ENCODE measurements around the gene PNLDC1.
"Not testable (repeated sequence)": the region's sequence is repeated elsewhere in the genome, so short reads cannot be mapped to it uniquely, and the experiment has no call there.

The PNLDC1 gene

DNA sequence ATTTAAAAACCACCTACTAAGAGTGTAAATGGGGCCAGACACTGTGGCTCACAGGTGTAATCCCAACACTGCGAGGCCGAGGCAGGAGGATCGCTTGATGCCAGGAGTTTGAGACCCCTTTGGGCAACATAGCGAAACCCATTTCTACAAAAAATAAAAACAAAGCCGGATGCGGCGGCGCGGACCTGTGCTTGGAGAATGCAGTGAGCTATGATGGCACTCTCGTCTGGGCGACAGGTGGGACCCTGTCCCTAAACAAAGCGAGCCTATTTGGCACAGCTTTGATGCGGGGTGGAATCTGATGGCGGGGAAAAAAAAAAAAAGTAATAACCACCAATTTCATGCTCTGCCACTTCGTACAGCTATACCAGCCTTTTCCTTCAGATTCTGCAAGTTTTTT lies 11.8 kb upstream of the PNLDC1 start:
- DNase-seq: no peak

DNA sequence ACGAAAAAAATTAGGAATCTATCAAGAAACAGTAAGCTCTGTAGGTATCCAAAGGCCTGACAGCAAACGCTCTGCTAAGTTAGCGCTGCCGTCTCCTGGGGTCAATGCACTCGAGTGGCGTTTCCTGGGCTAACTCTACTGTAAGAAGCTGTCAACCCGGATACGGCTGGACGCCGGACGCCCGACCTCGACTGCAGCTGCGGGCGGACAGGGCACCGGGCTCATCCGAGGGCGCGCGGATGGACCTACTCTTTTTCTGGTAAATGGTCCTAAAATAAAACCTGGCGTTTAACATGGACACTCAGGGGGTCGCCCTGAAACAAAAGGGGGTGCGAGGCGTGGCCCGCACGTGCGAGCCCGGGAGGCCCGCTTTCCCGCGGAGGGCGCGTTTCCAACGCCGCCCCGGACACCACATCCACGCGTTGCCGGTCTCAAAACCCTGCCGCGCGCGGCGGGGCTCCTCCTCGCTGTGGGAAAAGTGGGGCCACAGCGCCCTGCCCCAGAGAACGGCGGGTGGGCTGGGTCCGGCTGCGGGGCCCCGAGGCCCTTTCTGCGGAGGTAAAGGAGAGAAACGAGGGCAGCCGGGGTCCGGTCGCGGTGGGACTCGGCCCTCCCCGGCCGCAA lies 11.2 kb upstream of the PNLDC1 start:
- DNase-seq: peak; percentile 49

DNA sequence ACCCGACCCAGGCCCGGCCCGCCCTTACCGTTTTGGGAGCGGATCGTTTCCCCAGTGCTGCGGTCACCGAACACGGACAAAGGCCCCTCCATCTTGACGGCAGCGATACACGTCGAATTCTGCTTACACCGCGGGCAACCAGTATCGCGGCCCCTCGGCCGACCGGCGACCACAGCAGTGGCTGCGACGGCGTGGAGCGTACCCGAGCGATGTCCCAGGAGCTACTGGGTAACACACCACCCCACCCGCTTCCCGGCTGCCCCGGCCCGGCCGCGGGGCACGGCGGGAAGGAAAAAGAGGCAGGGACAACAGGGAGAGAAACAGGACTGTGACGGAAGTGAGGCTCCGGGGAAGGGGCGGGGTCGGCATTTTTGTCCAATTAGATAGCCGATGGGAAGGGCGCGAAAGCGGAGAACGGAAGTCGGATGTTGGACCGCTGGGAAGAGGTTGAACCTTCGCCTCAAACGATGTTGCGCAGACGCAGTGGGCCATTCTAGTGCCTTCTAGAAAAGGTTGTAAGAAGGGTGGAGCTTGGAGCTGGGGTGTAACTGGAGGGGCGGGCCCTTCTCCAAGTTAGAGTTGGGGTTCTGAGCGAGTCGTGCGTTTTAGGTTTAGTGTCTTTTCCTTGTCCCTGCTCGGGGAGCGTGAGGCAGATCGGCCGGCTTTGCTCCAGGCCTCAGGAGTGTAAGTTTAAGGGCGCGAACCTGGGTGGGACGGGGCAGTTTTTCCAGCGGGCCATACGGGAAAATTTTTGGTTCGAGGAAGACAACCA lies 10.5 kb upstream of the PNLDC1 start, which contains the start of gene TCP1:
TSS of gene TCP1 (minus strand) at position 226 of the 772 bp plus-strand sequence. CDS start at position 92, 134 bp downstream.
- DNase-seq: peak; percentile 99

DNA sequence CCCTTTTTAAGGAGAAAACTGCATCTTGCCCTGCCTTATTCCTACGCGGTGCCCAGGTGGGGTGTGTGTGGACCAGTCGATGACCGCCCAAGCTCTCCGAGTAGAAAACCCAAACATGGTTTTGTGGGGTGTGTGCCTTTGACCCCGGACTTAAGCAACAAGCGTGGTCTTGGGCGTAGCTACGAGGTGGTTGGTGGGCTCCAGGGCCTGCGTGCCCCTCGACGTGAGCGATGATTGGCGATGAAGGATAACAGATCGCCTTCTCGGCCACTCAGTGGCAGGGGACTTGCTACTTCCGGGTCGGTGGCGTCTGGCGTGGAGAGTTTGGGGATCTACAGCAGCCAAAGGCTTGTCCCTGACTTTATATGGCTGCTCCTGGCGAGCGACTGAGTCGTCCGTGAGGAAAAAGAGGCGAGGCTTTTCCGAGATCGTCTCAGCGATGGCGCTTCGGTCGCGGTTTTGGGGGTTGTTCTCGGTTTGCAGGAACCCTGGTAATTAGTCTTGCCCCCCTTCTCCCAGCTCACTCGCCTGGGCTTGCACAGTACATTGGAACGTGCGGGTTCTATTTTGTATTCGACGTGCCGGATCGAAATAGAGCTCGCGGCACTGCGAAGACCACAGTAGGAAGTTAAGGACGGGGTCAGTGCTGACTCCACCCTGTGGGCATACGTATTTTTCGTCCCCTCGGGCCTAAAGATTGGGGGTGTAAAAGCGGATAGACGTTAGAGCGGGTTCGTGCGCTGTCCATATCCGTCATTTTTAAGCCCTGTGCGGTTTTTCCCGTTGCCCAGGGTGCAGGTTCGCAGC lies 9.7 kb upstream of the PNLDC1 start, which contains the start of gene MRPL18:
TSS of gene MRPL18 (plus strand) at position 319 of the 807 bp plus-strand sequence. CDS start at position 440, 121 bp downstream.
- DNase-seq: peak; percentile 95

DNA sequence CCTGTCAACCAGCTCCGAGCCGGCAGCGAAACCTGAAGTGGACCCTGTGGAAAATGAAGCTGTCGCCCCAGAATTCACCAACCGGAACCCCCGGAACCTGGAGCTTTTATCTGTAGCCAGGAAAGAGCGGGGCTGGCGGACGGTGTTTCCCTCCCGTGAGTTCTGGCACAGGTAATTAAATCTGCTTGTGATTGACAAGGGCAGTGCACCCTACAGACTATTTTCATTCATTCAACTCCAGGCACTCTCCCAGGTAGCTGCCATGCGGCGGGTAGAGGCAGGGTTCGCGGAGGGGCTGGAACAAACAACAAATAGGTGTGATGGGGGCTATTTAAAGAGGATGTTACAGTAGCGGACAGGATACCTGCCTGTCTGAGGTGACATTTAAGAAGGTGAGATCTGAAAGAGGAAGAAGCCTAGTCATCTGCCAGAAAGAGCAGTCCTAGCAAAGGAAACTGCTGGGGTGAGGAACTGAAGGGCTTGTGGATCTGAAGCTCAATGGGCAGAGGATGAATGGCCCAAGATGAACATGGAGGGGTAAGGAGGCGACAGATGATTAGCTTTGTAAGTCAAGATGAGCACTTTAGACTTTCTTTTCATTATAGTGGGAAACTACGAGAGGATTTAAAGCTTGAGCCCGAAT lies 9.0 kb upstream of the PNLDC1 start:
- DNase-seq: no peak

DNA sequence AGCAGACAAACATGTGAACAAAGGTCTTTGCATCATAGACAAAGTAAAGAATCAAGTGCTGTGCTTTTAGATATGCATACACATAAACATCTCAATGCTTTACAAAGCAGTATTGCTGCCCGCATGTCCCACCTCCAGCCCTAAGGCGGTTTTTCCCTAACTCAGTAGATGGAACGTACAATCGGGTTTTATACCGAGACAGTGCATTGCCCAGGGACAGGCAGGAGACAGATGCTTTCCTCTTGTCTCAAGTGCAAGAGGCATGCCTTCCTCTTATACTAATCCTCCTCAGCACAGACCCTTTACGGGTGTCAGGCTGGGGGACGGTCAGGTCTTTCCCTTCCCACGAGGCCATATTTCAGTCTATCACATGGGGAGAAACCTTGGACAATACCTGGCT lies 5.1 kb upstream of the PNLDC1 start:
- DNase-seq: not testable (repeated sequence)

DNA sequence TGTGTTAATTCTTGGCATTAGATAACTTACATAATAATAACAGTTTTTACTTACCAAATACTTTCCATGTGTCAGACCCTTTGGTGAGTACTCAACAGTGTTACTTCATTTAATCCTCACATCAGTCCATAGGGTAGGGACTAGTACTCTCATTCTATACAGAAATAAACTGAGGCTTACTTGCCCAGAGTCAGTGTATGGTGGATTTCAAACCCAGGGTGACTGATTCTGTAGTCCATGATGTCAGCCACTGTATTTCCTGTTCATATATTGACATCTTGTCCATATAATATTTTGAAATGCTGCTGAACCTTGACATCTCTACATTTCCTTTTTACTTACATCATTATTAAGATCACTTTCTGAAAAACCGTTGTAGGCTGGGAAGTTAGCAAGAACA lies 2.5 kb upstream of the PNLDC1 start:
- no peak for DNase-seq

DNA sequence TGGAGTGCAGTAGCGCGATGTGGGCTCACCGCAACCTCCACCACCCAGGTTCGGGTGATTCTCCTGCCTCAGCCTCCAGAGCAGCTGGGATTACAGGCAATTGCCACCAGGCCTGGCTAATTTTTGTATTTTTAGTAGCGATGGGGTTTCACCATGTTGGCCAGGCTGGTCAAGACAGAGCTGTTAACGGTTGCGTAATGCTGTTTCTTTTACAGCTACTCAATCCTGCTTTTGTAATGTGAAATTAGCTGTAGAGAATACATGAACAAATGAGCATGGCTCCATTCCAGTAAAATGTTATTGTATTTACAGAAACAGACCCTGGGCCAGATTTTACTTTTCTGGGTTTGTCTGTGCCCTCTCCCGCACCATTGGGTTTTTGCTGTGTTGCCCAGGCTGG lies 1.9 kb downstream of the PNLDC1 start:
- no peak for DNase-seq

DNA sequence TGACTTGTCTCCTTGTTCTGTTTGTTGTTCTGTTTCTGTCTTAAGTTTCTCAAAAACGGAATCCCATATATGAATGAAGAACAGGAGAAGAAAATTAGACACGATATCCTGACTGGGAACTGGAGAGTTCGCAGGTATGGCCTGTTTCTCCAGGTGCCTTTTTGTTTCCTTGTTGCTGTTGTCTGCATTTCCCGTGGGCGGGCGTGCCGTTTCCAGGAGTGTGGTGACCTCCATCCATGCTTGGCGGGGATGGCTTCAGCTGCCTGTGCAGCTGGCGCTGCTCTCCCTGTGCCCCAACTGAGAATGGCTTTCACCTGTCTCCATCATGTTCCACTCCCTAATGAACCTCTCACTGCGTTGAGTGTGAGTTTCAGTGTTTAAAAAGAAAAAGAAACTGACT lies 4.4 kb downstream of the PNLDC1 start:
- DNase-seq: no peak

DNA sequence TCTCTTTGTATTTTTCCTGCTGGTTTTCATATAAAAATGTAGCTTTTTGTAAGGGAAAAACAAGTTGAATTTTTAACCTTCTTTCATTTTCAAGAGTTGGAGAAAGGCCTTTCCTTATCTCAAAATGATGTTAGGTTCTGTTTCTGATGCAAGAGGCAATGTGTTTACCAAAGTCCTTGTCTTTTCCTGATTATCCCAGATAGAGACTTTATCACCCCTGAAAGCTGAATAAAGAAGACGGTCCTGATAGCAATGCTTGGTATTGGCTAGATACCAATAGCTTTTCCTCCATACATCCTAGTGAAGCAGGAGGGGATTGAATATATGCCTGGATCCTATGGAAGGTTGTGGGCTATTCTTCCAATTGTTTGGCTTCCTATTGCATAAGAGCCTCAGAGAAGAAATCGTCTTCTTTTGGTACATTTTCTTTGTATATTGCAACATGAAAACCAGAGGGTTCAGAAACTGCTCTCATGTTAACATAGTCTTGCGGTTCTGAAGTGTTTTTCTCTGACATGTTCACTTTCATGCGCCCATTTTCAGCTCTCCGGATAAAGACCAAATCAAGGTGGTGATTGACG lies 5.5 kb downstream of the PNLDC1 start:
- no peak for DNase-seq

DNA sequence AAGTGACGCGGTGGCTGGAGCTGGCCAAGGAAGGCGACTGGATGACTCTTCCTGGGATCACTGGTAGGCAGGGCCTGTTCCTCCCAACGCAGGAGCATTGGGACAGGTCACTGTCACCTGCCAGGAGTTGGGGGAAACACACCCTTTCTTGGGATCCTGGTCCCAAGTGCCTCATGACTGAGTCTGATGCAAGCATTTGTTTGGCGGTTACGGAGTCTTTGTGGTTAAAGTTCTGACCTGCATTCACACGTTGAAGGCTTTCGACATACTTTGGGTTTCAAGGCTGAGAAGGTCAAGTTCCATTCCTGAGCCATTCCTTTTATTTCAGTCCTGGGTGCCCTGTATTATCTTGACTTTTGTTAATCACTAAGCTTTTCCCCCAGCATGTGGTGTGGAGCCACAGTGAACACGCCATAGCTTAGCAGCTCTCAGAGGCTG lies 6.0 kb downstream of the PNLDC1 start:
- no peak for DNase-seq

DNA sequence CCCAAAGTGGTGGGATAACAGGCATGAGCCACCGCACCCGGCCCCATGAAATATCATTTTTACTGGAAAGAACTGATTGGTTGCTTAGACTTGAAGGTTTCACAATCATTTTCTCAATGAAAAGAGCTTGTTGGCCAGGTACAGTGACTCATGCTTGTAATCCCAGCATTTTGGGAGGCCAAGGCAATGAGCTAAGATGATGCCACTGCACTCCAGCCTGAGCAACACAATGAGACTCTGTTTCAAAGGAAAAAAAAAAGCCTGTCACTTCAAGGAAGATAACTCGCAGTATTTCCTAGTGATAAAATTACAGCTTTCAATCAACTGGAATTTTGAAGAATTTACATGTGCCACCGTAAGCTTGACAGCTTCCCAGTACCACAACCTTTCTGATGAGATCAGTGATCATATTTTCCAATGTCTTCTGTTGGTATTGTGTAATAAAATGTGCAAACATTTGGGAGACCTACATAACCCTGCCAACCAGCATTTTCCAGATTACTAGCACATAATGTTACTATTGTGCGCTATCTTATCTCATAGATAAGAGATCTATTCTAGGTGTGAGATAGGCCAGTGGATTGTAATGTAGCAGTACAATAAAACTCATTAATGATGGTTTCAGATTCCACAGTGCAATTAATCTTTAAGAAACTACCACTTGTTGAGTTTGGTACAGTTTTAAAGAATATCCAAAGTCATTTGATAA lies 7.2 kb downstream of the PNLDC1 start:
- no peak for DNase-seq

DNA sequence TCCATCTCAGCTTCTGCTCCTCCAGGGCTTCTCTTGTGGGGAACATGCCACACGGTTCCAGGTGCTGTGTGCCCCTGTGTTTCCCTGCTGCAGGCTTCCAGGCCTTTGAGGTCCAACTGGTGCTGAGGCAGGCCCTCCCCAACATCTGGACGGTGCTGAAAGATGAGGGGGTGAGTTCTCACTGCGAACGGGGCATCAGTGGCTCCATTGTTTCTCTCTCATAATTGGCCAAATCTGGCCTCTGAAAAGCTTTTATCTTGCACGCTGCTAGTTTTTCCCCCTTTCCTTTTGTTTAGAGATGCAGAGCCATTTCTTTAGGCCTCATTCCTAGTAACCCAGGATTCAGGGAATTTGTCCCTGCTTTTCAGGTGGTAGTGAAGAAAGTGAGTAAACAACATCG lies 8.6 kb downstream of the PNLDC1 start:
- DNase-seq: no peak

DNA sequence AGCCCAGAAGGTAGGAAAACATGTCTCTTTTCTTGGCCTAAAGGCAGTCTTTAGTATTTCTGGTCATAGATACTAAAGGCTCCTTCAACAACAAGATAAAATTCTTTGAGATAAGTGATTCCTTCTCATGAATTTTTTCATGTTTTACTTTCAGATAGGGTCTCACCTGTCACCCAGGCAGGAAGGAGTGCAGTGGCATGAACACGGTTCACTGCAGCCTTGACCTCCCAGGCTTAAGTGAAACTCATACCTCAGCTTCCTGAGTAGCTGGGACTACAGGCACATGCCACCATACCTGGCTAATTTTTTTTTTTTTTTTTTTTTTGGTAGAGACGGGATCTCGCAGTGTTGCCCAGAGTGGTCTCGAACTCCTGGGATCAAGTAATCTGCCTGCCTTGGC lies 9.1 kb downstream of the PNLDC1 start:
- no peak for DNase-seq

DNA sequence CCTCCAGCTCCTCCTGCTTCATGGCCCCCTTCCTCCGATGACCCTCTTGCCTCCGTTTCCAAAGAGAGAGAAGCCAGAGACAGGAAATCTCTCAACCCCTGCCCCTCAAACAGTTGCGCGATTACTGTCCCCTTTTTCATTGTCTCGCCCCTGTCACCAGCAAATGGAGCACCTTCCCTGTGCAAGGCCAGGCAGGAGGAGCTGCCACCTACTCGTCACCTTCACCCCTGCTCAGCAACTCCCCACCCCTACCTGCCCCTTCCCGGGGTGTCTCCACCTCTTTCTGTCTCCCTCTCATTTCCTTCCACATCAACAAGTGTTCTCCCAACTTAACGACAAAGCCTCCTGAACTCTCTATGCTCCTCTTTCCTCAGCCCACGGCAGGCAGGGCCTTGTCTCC lies 13.7 kb downstream of the PNLDC1 start:
- DNase-seq: no peak

DNA sequence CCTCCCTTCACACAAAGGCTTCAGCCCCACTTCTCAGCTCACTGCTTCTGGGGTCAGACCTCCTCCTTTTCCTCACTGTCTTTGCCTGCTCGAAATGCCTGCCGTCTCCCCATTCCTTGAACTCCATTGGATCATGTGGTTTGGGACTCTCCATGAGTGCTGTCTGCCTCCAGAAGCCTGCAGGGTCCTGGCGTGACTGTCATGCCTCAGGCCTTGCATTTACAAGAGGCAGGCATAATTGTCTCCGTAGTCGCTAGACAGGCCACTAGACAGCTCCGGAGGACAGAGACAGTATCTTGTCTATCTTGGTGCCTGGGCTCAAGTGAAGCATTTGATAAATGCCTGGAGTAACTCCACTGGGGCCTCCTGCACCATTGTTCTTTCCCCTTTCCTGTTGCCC lies 15.3 kb downstream of the PNLDC1 start:
- DNase-seq: no peak

DNA sequence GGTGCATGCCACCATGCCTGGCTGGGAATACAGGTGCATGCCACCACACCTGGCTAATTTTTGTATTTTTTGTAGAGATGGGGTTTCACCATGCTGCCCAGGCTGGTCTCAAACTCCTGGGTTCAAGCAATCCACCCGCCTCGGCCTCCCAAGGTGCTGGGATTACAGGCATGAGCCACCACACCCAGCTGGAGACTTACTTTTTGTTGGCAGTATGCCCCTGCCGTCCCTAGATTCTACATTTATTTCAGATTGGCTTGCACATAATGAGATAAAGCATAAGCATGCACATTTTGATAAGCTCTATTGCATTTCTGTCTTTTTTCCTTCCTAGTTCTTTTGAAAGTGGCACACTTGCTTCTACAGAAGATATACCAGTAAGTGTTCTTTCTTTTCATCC lies 16.7 kb downstream of the PNLDC1 start:
- DNase-seq: not testable (repeated sequence)

DNA sequence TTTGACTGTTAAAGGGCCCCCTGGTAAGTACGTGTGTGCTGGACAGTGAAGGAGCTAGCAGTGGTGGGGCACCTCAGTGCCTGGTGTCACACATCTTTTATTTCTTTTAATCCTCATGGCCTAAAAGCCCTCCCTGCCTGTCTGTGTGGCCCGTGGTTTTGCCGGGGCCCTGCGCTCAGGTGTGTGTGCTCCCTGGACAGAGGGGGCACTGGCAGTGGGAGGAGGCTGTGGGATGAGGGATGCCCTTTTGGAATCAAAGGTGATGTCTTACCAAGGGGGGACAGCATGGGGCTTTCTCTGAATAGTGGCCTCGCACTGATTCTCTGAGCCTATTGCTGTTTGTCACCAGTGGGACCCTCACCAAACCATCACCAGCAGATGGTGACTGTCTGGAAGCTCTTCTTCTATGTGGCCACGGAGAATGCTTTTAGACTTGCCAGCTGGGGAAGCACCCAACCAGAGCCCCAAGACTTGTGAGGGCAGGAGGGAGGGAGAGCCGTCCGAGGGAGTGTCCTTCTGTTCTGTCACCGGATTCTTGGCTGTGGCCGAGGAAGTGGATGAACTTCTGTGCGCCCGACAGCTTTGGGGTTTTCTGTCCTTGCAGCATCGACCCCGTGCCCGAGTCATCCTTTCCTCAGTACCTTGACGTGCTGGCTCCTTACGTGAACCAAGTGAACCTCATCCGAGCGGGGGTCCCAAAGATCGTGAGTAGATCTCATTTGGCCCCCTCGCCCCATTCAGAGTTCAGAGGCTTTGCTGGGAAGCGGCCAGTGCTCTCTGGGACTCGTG lies 18.1 kb downstream of the PNLDC1 start:
- no peak for DNase-seq

DNA sequence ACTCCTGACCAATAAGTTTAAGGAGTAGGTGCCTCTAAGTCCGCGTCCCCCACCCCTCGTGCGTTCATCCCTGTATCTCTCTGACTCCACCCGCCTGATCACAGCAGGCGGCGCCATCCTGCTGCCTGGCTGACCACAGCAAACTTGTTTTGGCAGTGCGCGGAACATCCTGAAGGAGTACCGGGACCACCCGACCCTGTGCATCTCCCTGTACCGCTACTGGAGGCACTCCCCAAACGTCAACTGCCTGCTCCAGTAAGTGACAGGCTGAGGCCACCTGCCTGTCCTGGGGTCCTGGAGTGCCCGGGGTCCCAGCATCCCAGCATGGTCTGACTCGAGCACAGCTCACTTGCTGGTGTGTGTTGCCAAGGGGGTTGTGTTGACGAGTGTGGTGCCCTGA lies 19.0 kb downstream of the PNLDC1 start:
- peak; percentile 39 for DNase-seq

DNA sequence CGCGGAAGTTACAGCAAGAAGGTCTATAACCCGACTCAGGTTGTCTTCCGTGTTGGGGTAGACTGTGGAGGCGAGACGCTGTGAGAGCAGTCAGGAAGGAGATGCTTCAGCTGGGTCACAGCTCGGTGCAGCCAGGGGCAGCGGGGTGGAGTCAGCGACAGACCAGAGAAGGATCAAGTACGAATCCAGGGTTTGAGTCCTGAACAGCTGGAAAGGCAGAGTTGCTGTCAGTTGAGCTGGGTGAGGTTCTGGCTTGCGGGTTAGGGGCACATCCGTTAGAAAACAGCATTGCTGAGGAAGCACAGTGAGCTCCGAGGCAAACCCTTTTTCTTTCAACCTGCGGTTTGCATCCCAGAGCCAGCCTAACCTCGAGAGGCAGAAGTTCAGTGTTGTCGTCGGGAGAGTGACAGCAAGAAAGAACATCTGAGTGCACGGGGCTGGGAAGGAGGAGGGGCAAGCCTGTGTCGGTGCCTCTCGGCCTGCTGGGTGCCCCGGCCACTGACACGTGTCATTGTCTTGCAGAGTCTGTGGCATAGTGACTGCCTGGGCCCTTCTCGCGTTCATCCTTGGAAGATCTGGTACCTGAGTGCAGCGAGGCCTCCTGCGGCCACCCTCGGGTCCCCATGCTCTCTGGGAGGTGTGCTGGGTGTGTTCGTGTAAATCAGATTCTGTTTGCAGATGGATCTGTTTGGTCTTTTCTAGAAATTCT lies 20.0 kb downstream of the PNLDC1 start:
- DNase-seq: peak; percentile 40

All from right forelimb (tissue), 1 donor.